A549 treated with Hydrocortisone at 1 μM for 4 hours (cell line): ENCODE measurements around the gene CSTF1. TPM values are rescaled to one million over a fixed set of nuclear protein-coding genes. Genes with fewer than 3 reads are reported as not detected.

Source experiments
- total RNA-seq: library from RNA; stranded (reverse); fragments of 200-300 nt; extraction: Qiagen RNA extraction; gene quantifications from 5 replicates; pipeline ENCODE4 v1.2.3, GENCODE V29; 2022

The CSTF1 gene
- total RNA-seq = 35.9 to 39.9 TPM (median 38.4 TPM) in 5 replicates

DNA sequence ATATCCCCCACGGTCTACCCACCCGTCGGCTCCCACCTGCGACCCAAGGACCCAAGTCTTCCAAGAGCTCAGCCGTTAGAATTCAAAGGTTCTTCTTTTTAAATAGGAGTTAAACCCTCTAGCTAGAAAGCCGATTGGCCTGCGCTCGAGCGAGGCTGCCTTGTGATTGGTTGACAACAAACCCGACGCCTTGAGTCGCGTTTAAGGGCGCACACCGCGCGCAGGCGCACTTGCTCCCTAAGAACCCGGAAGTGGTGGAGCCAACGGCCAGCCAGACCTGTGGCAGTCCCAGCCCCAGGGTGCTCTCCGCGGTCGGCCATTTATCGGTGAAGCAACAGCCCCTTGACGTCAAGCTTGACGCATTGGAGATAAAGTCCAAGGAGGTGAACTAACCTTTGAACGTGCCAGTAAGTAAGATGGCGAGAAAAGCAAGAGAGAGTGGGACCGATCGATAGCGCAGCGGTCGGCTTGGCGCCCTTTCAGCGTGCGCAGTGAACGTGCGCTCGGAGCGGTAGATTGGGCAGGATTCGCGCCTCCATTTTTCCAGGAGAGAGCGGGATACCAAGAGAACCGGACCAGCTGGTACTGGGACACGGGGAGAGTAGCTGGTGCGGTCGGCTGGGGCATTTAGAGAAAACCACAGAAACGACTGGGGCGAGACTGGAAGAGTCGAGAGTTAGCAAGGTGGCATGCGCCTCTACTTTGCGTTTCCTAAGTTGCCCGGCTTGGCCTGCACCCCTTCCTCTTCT lies at the start of gene CSTF1, which contains the start of gene AURKA:
TSS of gene CSTF1 (plus strand) at position 514 of the 749 bp plus-strand sequence. CDS start 2,908 bp downstream, outside the sequence.
TSS of gene AURKA (minus strand) at position 84 of the 749 bp plus-strand sequence. CDS start 4,018 bp downstream, outside the sequence.

DNA sequence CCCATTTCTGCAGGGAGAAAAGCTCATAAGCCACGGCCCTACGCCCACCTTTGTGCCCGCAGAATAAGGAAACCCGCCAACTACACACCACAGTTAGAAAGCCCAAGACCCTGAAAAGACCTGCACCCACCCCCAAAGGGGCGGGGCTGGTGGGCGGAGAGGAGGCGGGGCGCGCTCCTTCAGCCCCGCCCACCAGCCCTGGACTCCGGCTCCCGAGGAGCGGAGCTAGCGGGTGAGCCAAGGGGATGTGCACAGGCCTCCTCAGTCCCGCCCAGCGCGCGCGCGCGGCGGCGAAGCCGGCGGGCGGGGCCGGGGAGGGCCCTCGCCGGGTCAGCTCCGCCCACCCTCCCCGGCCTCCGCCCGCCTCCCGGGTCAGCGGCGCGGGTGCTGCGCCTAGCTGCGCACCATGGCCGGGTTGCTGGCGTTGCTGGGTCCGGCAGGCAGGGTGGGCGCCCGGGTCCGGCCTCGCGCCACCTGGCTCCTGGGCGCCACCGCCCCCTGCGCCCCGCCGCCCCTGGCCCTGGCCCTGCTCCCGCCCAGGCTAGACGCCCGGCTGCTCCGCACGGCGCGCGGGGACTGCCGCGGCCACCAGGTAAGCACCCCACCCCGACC lies 33.7 kb upstream of the CSTF1 start, which contains the start of gene FAM210B:
TSS of gene FAM210B (plus strand) at position 375 of the 612 bp plus-strand sequence. CDS start at position 407, 32 bp downstream.

DNA sequence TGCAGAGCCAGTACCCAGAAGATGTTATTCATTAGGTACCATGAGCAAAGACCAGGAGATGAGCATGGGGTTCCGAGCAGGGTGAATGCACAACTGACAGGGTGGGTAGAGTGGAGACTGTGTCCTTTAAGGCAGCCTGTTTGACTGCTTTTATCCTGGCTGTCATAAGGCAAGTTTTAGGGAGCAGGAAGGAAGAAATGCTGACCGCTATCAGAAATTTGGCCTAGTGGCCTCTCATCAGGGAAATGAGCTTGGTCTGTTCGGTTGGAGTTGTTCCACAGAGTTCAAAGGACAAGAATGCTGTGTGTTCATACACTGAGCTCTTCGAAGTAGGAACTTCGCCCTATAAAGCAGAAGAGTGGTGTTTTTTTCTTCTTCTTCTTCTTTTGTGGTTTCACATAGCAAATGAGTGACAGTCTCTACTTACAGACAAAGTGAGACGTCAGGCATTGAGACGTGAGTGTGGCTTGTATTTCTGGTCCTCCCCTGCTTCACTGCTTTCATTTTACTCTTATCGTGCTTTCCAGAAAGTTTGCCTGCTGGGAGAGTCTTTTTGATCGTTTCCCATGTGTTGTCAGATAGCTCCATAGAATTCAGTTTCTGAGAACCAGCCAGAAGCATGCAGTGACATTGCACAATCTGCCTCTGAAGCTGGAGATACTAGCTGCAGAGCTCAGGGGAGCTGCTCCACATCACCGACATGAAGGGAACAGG lies 19.5 kb downstream of the CSTF1 start, which contains the start of gene CASS4:
TSS of gene CASS4 (plus strand) at position 502 of the 714 bp plus-strand sequence. CDS start at position 701, 199 bp downstream.

Other genes starting within 250 kb of the CSTF1 start
- not detected in 5 replicates for gene MC3R, start 143.9 kb upstream of the CSTF1 start, total RNA-seq
- gene FAM210B, start 33.7 kb upstream of the CSTF1 start, total RNA-seq = 10.9 to 12.8 TPM (median 11.3 TPM) in 5 replicates
- gene AURKA, start 430 bp upstream of the CSTF1 start, total RNA-seq = 90.2 to 110 TPM (median 101 TPM) in 5 replicates
- 0.02 to 0.12 TPM in 2 of 5 replicates, not detected in the others for gene CASS4, start 19.6 kb downstream of the CSTF1 start, total RNA-seq
- 79.2 to 101 TPM (median 93.7 TPM) in 5 replicates for gene RTF2, start 76.0 kb downstream of the CSTF1 start, total RNA-seq
- 0.21 to 0.52 TPM (median 0.30 TPM) in 5 replicates for gene FAM209A, start 132.1 kb downstream of the CSTF1 start, total RNA-seq
- 0.32 to 0.92 TPM (median 0.60 TPM) in 4 of 5 replicates, not detected in the other for gene FAM209B, start 140.6 kb downstream of the CSTF1 start, total RNA-seq
- 11.2 to 14.7 TPM (median 13.3 TPM) in 5 replicates for gene TFAP2C, start 236.7 kb downstream of the CSTF1 start, total RNA-seq